ENCODE measurements around the gene PRG3. TPM values are rescaled to one million over a fixed set of nuclear protein-coding genes. Genes with fewer than 3 reads are reported as not detected.

PRG3 gene
- total RNA-seq, 2 donors from 2014 or later: not detected

DNA sequence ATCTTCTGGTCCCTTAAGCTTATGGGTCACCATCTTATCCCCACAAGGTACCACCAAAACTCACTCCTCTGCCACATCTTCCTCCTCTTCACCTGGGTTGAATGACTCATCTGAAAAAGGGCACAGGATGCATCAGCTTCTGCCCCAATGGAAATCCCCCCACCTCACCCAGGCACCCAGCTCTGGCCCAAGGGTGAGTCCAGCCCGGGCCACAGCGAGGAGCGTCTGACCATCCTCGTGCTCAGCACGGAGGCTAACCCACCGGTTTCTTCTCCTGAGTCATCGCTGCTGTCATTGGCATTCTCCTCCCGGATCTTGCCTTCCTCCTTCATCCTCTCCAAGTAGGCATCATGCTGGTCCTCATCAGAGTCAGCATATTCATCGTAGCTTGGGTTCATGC is 50.9 kb downstream of the PRG3 start:
- ATAC-seq (ENCODE audit: insufficient number of reproducible peaks, low FRiP score, low read depth) (no peak), DNase-seq (ENCODE audit: low spot score) (no peak)
- Histone ChIP-seq H3K9me3 (no peaks in the 10 kb centered on the region), H3K27me3 (replicated peaks; ENCODE audit: insufficient read depth) (no peaks in the 10 kb centered on the region), H3K4me3 (no peak overlapping the region), H3K36me3 (peaks cover 52% of the 10 kb centered on the region), H3K4me1 (ENCODE audit: control insufficient read depth in 1 of 2, low read depth in 2 of 2) (peaks cover 17 to 22% of the 10 kb centered on the region in 2 donors), H3K27ac (no peak overlapping the region)
- TF ChIP-seq, protein P1, sequence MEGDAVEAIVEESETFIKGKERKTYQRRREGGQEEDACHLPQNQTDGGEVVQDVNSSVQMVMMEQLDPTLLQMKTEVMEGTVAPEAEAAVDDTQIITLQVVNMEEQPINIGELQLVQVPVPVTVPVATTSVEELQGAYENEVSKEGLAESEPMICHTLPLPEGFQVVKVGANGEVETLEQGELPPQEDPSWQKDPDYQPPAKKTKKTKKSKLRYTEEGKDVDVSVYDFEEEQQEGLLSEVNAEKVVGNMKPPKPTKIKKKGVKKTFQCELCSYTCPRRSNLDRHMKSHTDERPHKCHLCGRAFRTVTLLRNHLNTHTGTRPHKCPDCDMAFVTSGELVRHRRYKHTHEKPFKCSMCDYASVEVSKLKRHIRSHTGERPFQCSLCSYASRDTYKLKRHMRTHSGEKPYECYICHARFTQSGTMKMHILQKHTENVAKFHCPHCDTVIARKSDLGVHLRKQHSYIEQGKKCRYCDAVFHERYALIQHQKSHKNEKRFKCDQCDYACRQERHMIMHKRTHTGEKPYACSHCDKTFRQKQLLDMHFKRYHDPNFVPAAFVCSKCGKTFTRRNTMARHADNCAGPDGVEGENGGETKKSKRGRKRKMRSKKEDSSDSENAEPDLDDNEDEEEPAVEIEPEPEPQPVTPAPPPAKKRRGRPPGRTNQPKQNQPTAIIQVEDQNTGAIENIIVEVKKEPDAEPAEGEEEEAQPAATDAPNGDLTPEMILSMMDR (IDR thresholded peaks at IDR 0.05): no peak

- ATAC-seq (ENCODE audit: insufficient number of reproducible peaks, low FRiP score, low read depth): no peak
- Histone ChIP-seq H3K9me3 (no peaks in the 10 kb centered on the region), H3K4me1 (ENCODE audit: control insufficient read depth in 1 of 2, low read depth in 2 of 2) (peaks cover 10 to 19% of the 10 kb centered on the region in 2 donors), H3K27me3 (replicated peaks; ENCODE audit: insufficient read depth) (no peaks in the 10 kb centered on the region), H3K36me3 (peaks cover 49% of the 10 kb centered on the region), H3K4me3 (no peak overlapping the region), H3K27ac (peak overlapping the region in 1 of 2 donors; percentile 19)
- TF ChIP-seq, protein P1 (IDR thresholded peaks at IDR 0.05): no peak
- DNase-seq (ENCODE audit: low spot score): no peak
Observed at GRCh38 chr11:57327721-57328120, 53.2 kb downstream of the PRG3 start.

Other genes starting within 250 kb of the PRG3 start
- not detected for gene LRRC55, start 199.2 kb downstream of the PRG3 start, total RNA-seq
- gene APLNR, start 143.9 kb downstream of the PRG3 start, total RNA-seq: 1 to 10 TPM; 1.8 to 4.3 TPM
- 100 to 1,000 TPM; 105 to 153 TPM for gene TNKS1BP1, start 56.2 kb downstream of the PRG3 start, total RNA-seq
- 10 to 100 TPM; 42.0 to 51.4 TPM for gene SSRP1, start 45.3 kb downstream of the PRG3 start, total RNA-seq
- not detected for gene P2RX3, start 42.8 kb downstream of the PRG3 start, total RNA-seq
- gene PRG2, start 9.5 kb upstream of the PRG3 start, total RNA-seq: under 1 TPM in 1 of 2 donors, not detected in 1; 0.54 TPM
- gene SLC43A3, start 46.0 kb upstream of the PRG3 start, total RNA-seq: 10 to 100 TPM; 76.0 to 92.3 TPM
- gene RTN4RL2, start 79.4 kb upstream of the PRG3 start, total RNA-seq: under 1 TPM in 1 of 2 donors, not detected in 1; 0.35 TPM
- 10 to 100 TPM; 16.6 to 23.6 TPM for gene SLC43A1, start 134.6 kb upstream of the PRG3 start, total RNA-seq
- gene TIMM10, start 149.6 kb upstream of the PRG3 start, total RNA-seq: 10 to 100 TPM; 19.5 to 33.5 TPM
- gene SMTNL1, start 156.4 kb upstream of the PRG3 start, total RNA-seq: not detected
- 10 to 100 TPM; 22.6 to 45.8 TPM for gene UBE2L6, start 186.5 kb upstream of the PRG3 start, total RNA-seq
- gene SERPING1, start 216.5 kb upstream of the PRG3 start, total RNA-seq: 100 to 1,000 TPM; 674 to 695 TPM